HCT116 (cell line): ENCODE measurements around the gene SUCNR1.

Experiments
- EZH2phosphoT487 ChIP-seq: fragments of 200-600 bp; IDR thresholded peaks from 2 replicates; pipeline ENCODE4 v1.6.1; 2018; ENCODE audit warnings: antibody characterized with exemption, borderline replicate concordance
- TF ChIP-seq, protein P1 (sequence below): IDR thresholded peaks from 2 replicates; pipeline ENCODE4 v1.6.1; 2012

DNA sequence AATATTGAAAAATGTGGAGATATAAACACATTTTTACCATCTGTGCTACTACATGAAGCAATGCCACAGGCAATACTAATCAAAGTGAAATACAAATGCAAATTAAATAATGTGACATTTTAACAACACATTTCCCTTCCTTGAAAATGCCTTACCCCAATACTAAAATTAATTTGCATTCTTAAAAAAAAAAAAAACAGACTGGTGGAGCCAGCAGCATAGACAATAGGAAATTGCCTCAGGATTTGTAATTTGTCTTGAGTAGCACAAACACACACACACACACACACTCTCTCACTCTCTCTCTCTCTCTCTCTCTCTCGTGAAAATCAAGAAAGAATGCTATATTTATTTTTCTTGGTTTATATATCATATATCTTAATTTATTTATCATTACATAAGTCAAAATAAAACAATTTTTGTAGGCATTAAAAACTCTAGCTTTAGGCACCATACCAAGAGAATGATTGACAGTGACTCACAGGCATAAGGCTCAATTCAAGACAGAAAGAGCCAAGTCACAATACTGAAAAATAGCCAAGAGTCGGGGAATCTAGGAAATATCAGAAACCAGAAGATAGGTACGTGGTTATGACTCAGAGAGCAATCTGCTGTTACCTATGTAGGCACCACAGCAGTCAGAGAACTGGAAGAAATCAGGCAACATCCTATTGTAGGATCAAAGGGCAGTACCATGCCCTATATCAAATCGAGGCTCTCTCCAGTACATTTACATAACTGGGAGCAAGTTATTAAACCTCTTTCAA, 23.0 kb downstream of the SUCNR1 start:
- TF ChIP-seq EZH2phosphoT487, result no peak
- TF ChIP-seq, protein P1, sequence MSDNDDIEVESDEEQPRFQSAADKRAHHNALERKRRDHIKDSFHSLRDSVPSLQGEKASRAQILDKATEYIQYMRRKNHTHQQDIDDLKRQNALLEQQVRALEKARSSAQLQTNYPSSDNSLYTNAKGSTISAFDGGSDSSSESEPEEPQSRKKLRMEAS, result no peak
